Esophagus squamous epithelium (tissue), 4 donors: ENCODE data around the gene TMEM176A.

ENCODE experiments used
- CTCF ChIP-seq, 6 experiments: fragments of 450-650 bp in 4 of 6; fragments of 200-600 bp in 2 of 6; sonication (generic) in 2 of 6; IDR thresholded peaks; one replicate each; pipeline ENCODE4 v1.5.1; 2016 to 2019; ENCODE audit warnings: antibody characterized with exemption in 6 of 6, mild to moderate bottlenecking in 4 of 6, moderate library complexity in 4 of 6
- POLR2A ChIP-seq, 4 donors: fragments of 450-650 bp; IDR thresholded peaks; one replicate each; pipeline ENCODE4 v1.6.1; 2017; ENCODE audit warnings: antibody characterized with exemption in 4 of 4, mild to moderate bottlenecking in 4 of 4, moderate library complexity in 3 of 4

GRCh38 chr7:150826061-150826849 lies 25.7 kb downstream of the TMEM176A start:
- TF ChIP-seq CTCF (IDR thresholded peaks at IDR 0.05) (no peak), POLR2A (IDR thresholded peaks at IDR 0.05) (no peak)
